ENCODE data around the gene HS3ST3B1. TPM values are rescaled to one million over a fixed set of nuclear protein-coding genes. Genes with fewer than 3 reads are reported as not detected.

Gene HS3ST3B1
- total RNA-seq, 1 experiment from 2014 or later: 22.3 TPM

DNA sequence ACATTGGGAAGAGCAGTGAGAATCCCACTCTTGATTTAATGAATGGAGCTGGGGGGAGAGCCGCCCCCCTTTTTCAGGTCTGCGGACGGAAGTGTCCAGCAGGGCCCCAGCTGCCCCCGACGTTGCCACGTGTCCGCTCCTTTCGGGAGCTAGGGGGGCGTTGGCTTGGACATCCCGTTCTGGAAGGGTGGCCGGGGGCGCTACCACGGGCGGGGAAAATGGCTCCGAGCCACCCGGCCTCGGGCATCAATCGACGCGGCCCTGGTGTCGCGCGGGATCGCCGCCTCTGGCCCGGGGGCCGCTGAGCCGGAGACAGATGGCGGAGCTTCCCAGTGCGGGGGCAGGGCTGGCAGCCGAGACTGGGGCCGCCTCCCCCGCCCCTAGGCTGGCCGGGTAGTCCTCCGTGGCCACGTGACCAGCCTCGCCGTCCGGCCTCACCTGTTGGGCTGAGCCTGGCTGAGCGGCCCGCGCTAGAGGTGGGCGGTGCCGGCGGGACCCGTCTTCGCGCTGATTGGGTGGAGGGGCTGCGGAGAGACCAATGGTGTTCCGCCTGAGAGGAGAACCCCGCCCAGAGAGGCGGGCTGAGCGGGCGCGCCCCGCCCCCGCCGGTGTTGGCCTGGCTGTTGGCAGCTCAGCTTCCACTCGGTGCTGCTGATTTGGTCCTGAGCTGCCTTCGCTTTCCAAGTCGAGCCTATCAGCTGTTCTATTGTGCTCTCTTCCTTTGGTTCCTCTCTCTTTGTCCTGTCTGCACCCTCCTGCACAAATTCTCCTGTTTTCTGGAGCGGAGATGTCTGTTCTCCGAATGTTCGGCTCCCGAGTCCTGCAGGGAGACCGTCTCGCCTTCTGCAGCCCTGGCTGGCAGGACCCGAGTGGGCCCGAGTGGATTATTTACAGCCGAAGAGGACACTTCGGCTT lies 8.3 kb downstream of the HS3ST3B1 start (continued):
- TF ChIP-seq MLX (CRISPR knock-in tag; IDR thresholded peaks at IDR 0.05): no peak
- TF ChIP-seq TEAD4 (CRISPR knock-in tag; IDR thresholded peaks at IDR 0.05): no peak
- TF ChIP-seq RORB (CRISPR knock-in tag; IDR thresholded peaks at IDR 0.05): no peak
- TF ChIP-seq ZNF425 (CRISPR knock-in tag; conservative IDR thresholded peaks at IDR 0.05): no peak
- TF ChIP-seq, protein P1, sequence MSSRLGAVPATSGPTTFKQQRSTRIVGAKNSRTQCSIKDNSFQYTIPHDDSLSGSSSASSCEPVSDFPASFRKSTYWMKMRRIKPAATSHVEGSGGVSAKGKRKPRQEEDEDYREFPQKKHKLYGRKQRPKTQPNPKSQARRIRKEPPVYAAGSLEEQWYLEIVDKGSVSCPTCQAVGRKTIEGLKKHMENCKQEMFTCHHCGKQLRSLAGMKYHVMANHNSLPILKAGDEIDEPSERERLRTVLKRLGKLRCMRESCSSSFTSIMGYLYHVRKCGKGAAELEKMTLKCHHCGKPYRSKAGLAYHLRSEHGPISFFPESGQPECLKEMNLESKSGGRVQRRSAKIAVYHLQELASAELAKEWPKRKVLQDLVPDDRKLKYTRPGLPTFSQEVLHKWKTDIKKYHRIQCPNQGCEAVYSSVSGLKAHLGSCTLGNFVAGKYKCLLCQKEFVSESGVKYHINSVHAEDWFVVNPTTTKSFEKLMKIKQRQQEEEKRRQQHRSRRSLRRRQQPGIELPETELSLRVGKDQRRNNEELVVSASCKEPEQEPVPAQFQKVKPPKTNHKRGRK (CRISPR knock-in tag; IDR thresholded peaks at IDR 0.05; ENCODE audit: borderline replicate concordance): no peak
- TF ChIP-seq FOXP4 (CRISPR knock-in tag; IDR thresholded peaks at IDR 0.05): peak; percentile 76
- TF ChIP-seq, protein P2, sequence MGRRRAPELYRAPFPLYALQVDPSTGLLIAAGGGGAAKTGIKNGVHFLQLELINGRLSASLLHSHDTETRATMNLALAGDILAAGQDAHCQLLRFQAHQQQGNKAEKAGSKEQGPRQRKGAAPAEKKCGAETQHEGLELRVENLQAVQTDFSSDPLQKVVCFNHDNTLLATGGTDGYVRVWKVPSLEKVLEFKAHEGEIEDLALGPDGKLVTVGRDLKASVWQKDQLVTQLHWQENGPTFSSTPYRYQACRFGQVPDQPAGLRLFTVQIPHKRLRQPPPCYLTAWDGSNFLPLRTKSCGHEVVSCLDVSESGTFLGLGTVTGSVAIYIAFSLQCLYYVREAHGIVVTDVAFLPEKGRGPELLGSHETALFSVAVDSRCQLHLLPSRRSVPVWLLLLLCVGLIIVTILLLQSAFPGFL (CRISPR knock-in tag; IDR thresholded peaks at IDR 0.05; ENCODE audit: borderline replicate concordance): no peak
- TF ChIP-seq ZSCAN18 (CRISPR knock-in tag; IDR thresholded peaks at IDR 0.05): no peak
- TF ChIP-seq USF1 (CRISPR knock-in tag; IDR thresholded peaks at IDR 0.05): peak; percentile 98
- TF ChIP-seq, protein P3, sequence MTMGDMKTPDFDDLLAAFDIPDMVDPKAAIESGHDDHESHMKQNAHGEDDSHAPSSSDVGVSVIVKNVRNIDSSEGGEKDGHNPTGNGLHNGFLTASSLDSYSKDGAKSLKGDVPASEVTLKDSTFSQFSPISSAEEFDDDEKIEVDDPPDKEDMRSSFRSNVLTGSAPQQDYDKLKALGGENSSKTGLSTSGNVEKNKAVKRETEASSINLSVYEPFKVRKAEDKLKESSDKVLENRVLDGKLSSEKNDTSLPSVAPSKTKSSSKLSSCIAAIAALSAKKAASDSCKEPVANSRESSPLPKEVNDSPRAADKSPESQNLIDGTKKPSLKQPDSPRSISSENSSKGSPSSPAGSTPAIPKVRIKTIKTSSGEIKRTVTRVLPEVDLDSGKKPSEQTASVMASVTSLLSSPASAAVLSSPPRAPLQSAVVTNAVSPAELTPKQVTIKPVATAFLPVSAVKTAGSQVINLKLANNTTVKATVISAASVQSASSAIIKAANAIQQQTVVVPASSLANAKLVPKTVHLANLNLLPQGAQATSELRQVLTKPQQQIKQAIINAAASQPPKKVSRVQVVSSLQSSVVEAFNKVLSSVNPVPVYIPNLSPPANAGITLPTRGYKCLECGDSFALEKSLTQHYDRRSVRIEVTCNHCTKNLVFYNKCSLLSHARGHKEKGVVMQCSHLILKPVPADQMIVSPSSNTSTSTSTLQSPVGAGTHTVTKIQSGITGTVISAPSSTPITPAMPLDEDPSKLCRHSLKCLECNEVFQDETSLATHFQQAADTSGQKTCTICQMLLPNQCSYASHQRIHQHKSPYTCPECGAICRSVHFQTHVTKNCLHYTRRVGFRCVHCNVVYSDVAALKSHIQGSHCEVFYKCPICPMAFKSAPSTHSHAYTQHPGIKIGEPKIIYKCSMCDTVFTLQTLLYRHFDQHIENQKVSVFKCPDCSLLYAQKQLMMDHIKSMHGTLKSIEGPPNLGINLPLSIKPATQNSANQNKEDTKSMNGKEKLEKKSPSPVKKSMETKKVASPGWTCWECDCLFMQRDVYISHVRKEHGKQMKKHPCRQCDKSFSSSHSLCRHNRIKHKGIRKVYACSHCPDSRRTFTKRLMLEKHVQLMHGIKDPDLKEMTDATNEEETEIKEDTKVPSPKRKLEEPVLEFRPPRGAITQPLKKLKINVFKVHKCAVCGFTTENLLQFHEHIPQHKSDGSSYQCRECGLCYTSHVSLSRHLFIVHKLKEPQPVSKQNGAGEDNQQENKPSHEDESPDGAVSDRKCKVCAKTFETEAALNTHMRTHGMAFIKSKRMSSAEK (CRISPR knock-in tag; IDR thresholded peaks at IDR 0.05; ENCODE audit: borderline replicate concordance): 0 out of 2 replicates have a peak, but pooled peaks have one; percentile 50
- TF ChIP-seq HMGA2 (CRISPR knock-in tag; IDR thresholded peaks at IDR 0.05): no peak
- TF ChIP-seq ATF2 (CRISPR knock-in tag; IDR thresholded peaks at IDR 0.05; ENCODE audit: borderline replicate concordance, low read depth): no peak
- TF ChIP-seq NR3C1 (CRISPR knock-in tag; conservative IDR thresholded peaks at IDR 0.05; ENCODE audit: low read depth): 0 out of 2 replicates have a peak, but pooled peaks have one; percentile 59
- no peak for TF ChIP-seq OVOL2 (CRISPR knock-in tag; IDR thresholded peaks at IDR 0.05; ENCODE audit: borderline replicate concordance)
- TF ChIP-seq ZNF671 (CRISPR knock-in tag; IDR thresholded peaks at IDR 0.05): no peak
- no peak for TF ChIP-seq ERG (CRISPR knock-in tag; IDR thresholded peaks at IDR 0.05)
- TF ChIP-seq, protein P4, sequence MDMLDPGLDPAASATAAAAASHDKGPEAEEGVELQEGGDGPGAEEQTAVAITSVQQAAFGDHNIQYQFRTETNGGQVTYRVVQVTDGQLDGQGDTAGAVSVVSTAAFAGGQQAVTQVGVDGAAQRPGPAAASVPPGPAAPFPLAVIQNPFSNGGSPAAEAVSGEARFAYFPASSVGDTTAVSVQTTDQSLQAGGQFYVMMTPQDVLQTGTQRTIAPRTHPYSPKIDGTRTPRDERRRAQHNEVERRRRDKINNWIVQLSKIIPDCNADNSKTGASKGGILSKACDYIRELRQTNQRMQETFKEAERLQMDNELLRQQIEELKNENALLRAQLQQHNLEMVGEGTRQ (CRISPR knock-in tag; IDR thresholded peaks at IDR 0.05): peak; percentile 98
- no peak for TF ChIP-seq ZNF219 (CRISPR knock-in tag; IDR thresholded peaks at IDR 0.05; ENCODE audit: borderline replicate concordance)

Data from WTC11 (cell line).